ENCODE data around the gene AKAIN1. TPM values are rescaled to one million over a fixed set of nuclear protein-coding genes. Genes with fewer than 3 reads are reported as not detected.

AKAIN1 gene
- total RNA-seq, 1 donor from 2014 or later = not detected

DNA sequence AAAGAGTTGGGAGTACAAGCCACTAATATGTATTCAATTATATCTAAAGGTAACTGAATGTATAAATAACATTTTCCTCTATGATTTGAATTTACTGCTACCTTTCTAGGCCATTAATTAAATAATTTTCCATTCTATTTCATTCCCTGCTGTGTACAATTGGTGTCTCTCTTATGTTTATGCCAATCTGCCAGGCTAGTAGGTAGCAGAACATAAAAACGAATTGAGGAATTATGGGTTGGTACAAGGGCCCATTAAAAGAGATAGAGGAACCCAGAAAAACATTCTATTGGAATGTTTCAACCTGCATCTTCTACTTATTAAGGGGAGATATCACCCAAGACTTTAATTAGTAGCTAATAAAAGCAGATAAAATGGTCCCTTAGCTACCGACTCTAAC is 32.2 kb downstream of the AKAIN1 start:
- DNase-seq (ENCODE audit: low spot score) = no peak
- Mint-ChIP-seq H3K4me3 (ENCODE audit: unreplicated experiment) (no peak overlapping the region), H3K9me3 (ENCODE audit: unreplicated experiment) (no peaks in the 10 kb centered on the region), H3K36me3 (ENCODE audit: low read depth, unreplicated experiment) (no peaks in the 10 kb centered on the region), H3K4me1 (ENCODE audit: unreplicated experiment) (no peaks in the 10 kb centered on the region), H3K27ac (ENCODE audit: unreplicated experiment) (no peak overlapping the region), H3K27me3 (ENCODE audit: unreplicated experiment) (no peaks in the 10 kb centered on the region)
- TF ChIP-seq, protein P1, sequence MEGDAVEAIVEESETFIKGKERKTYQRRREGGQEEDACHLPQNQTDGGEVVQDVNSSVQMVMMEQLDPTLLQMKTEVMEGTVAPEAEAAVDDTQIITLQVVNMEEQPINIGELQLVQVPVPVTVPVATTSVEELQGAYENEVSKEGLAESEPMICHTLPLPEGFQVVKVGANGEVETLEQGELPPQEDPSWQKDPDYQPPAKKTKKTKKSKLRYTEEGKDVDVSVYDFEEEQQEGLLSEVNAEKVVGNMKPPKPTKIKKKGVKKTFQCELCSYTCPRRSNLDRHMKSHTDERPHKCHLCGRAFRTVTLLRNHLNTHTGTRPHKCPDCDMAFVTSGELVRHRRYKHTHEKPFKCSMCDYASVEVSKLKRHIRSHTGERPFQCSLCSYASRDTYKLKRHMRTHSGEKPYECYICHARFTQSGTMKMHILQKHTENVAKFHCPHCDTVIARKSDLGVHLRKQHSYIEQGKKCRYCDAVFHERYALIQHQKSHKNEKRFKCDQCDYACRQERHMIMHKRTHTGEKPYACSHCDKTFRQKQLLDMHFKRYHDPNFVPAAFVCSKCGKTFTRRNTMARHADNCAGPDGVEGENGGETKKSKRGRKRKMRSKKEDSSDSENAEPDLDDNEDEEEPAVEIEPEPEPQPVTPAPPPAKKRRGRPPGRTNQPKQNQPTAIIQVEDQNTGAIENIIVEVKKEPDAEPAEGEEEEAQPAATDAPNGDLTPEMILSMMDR (IDR thresholded peaks at IDR 0.05; ENCODE audit: unreplicated experiment) = no peak

DNA sequence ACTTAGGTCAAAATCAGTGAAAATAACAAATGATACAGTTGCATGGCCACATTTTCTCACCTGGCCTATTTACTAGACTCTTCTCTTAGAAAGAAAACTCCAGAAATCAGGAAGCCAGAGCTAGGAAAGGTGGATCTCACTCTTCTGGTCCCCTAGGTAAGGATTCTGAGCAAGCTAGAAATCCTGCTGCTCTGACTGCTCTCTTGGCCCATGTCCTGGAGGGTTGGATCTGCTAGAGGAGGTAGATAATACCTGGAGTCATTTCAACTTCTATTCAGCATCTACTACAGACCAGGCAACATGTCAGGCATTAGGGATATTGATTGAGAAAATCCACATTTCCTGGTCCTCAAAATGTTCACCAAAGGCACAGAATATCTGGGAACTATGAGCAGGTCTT is 34.9 kb downstream of the AKAIN1 start:
- DNase-seq (ENCODE audit: low spot score) = no peak
- Mint-ChIP-seq H3K4me1 (ENCODE audit: unreplicated experiment) (no peaks in the 10 kb centered on the region), H3K4me3 (ENCODE audit: unreplicated experiment) (no peak overlapping the region), H3K9me3 (ENCODE audit: unreplicated experiment) (no peaks in the 10 kb centered on the region), H3K27ac (ENCODE audit: unreplicated experiment) (no peak overlapping the region), H3K27me3 (ENCODE audit: unreplicated experiment) (no peaks in the 10 kb centered on the region), H3K36me3 (ENCODE audit: low read depth, unreplicated experiment) (no peaks in the 10 kb centered on the region)
- TF ChIP-seq, protein P1 (IDR thresholded peaks at IDR 0.05; ENCODE audit: unreplicated experiment) = no peak

DNA sequence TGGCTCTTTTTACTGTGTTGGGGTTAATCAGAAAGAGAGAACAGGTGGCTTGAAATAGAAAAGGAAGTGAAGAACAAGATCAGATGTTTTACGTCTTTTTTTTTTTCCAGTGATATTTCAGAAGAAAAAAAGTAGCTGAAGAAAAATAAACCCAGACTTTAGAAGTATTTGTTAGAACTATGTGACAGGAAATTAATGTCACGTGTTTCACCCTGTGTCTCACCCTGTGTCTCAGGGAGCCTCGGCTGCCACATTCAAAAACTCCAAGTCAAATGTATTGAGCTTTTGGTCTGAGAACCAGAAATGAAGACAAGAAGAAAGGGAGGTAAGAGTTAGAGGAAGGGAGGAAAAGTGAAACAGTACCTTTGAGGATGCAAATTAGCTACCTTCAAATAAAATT is 38.0 kb downstream of the AKAIN1 start:
- Mint-ChIP-seq H3K9me3 (ENCODE audit: unreplicated experiment) (no peaks in the 10 kb centered on the region), H3K27ac (ENCODE audit: unreplicated experiment) (no peak overlapping the region), H3K36me3 (ENCODE audit: low read depth, unreplicated experiment) (no peaks in the 10 kb centered on the region), H3K4me1 (ENCODE audit: unreplicated experiment) (peaks cover 6% of the 10 kb centered on the region), H3K4me3 (ENCODE audit: unreplicated experiment) (no peak overlapping the region), H3K27me3 (ENCODE audit: unreplicated experiment) (peaks cover 1% of the 10 kb centered on the region)
- DNase-seq (ENCODE audit: low spot score) = no peak
- TF ChIP-seq, protein P1 (IDR thresholded peaks at IDR 0.05; ENCODE audit: unreplicated experiment) = no peak

DNA sequence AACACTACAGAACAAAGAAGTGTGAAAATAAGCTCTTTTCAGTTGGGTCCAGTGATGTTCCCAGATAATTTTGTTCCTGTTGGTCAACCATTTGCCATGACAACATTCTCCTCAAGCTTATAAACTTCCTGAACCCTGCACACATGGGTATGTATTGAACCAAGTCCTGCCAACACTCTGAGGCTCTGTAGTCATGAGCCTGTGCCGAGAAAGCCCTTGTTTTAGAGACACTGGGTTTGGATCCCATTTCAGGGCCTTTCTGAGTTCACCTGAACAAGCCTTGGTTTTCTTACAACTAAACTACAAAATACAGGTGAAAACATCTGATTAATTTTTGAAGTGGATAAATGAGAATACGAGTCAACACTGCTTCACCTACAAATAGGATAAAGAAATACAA is 38.5 kb downstream of the AKAIN1 start:
- TF ChIP-seq, protein P1 (IDR thresholded peaks at IDR 0.05; ENCODE audit: unreplicated experiment) = no peak
- Mint-ChIP-seq H3K4me1 (ENCODE audit: unreplicated experiment) (peaks cover 6% of the 10 kb centered on the region), H3K27me3 (ENCODE audit: unreplicated experiment) (peaks cover 1% of the 10 kb centered on the region), H3K4me3 (ENCODE audit: unreplicated experiment) (no peak overlapping the region), H3K27ac (ENCODE audit: unreplicated experiment) (no peak overlapping the region), H3K36me3 (ENCODE audit: low read depth, unreplicated experiment) (no peaks in the 10 kb centered on the region), H3K9me3 (ENCODE audit: unreplicated experiment) (no peaks in the 10 kb centered on the region)
- DNase-seq (ENCODE audit: low spot score) = no peak

DNA sequence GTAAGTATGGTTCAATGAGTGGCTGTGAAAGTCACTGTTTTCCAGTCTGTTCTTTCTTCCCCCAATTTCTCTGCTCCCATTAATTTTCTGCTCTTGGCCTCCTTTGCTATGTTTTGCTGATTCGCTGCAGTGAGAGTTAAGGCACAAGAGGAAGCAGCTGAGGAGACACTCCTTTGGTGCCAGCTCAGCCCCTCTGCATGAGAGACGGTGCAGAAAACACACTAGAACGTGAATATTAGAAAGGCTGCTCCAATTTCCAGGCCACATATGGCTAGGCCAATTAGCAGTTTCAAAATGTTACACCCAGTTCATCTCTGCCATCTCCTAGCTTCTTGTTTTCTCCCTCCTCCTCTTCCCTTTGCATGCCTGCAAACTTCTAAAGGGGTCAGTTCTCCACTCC is 38.9 kb downstream of the AKAIN1 start:
- no peak for DNase-seq (ENCODE audit: low spot score)
- H3K4me3 Mint-ChIP-seq (ENCODE audit: unreplicated experiment) = no peak overlapping the region
- no peaks in the 10 kb centered on the region for H3K36me3 Mint-ChIP-seq (ENCODE audit: low read depth, unreplicated experiment)
- no peak overlapping the region for H3K27ac Mint-ChIP-seq (ENCODE audit: unreplicated experiment)
- H3K9me3 Mint-ChIP-seq (ENCODE audit: unreplicated experiment) = no peaks in the 10 kb centered on the region
- H3K27me3 Mint-ChIP-seq (ENCODE audit: unreplicated experiment) = peaks cover 1% of the 10 kb centered on the region
- TF ChIP-seq, protein P1 (IDR thresholded peaks at IDR 0.05; ENCODE audit: unreplicated experiment) = no peak
- H3K4me1 Mint-ChIP-seq (ENCODE audit: unreplicated experiment) = peaks cover 6% of the 10 kb centered on the region

All from endothelial cell (in vitro differentiated cells).